ENCODE results near the gene ERC1. TPM values are rescaled to one million over a fixed set of nuclear protein-coding genes. Genes with fewer than 3 reads are reported as not detected.

Gene ERC1
- total RNA-seq, 2 donors from 2014 or later: 26.9 to 41.9 TPM

DNA sequence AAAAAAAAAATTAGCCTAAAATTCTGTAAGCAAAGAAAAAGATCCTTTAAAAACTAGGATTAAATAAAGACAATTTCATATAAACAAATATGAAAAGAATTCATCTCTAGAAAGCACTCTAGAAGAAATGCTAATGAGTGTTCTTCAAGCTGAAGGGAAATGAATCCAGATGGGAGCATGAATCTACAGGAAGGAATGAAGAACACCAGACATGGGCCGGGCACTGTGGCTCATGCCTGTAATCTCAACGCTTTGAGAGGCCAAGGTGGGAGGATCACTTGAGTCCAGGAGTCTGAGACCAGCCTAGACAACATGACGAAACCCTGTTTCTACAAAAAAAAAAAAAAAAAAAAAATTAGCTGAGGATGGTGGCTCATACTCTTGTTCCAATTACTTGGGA is 306.2 kb downstream of the ERC1 start:
- H3K4me1 ChIP-seq: no peaks in the 10 kb centered on the region
- H3K9ac ChIP-seq (ENCODE audit: low read depth in 2 of 2, low read length in 2 of 2): no peak overlapping the region
- H3K4me3 ChIP-seq: no peak overlapping the region
- intact Hi-C loops (cut with DNase I): no loop called here
- TF ChIP-seq, protein P1, sequence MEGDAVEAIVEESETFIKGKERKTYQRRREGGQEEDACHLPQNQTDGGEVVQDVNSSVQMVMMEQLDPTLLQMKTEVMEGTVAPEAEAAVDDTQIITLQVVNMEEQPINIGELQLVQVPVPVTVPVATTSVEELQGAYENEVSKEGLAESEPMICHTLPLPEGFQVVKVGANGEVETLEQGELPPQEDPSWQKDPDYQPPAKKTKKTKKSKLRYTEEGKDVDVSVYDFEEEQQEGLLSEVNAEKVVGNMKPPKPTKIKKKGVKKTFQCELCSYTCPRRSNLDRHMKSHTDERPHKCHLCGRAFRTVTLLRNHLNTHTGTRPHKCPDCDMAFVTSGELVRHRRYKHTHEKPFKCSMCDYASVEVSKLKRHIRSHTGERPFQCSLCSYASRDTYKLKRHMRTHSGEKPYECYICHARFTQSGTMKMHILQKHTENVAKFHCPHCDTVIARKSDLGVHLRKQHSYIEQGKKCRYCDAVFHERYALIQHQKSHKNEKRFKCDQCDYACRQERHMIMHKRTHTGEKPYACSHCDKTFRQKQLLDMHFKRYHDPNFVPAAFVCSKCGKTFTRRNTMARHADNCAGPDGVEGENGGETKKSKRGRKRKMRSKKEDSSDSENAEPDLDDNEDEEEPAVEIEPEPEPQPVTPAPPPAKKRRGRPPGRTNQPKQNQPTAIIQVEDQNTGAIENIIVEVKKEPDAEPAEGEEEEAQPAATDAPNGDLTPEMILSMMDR (IDR thresholded peaks at IDR 0.05): no peak
- DNase-seq: no peak
- no peak overlapping the region for H3K27ac ChIP-seq
- H3K27me3 ChIP-seq: no peaks in the 10 kb centered on the region
- no peaks in the 10 kb centered on the region for H3K36me3 ChIP-seq
- no peaks in the 10 kb centered on the region for H3K9me3 ChIP-seq

DNA sequence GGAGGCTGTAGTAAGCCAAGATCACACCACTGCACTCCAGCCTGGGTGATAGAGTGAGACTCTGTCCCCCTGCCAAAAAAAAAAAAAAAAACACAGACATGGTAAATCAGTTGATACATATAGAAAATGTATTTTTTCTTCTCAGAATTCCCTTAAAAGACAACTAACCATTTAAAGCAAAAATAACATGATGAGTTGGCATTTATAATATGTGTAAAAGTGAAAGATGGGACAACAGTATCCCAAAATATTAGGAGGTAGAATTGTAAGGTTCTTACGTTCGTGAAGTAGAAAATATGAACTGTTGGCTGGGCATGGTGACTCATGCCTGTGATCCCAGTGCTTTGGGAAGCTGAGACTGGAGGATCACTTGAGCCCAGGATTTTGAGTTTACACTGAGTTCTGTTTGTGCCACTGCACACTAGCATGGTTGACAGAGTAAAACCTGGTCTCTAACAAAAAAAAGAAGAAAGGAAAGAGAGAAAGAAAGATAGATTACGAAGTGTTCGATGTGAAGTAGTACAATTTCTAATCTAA is 306.7 kb downstream of the ERC1 start:
- Histone ChIP-seq H3K9ac (ENCODE audit: low read depth in 2 of 2, low read length in 2 of 2) (no peak overlapping the region), H3K27me3 (no peaks in the 10 kb centered on the region)

GRCh38 chr12:1300460-1300859 is 309.4 kb downstream of the ERC1 start:
- Histone ChIP-seq H3K9me3 (no peaks in the 10 kb centered on the region), H3K9ac (ENCODE audit: low read depth in 2 of 2, low read length in 2 of 2) (no peak overlapping the region), H3K27me3 (no peaks in the 10 kb centered on the region), H3K4me3 (no peak overlapping the region), H3K4me1 (no peaks in the 10 kb centered on the region), H3K27ac (no peak overlapping the region), H3K36me3 (no peaks in the 10 kb centered on the region)
- intact Hi-C loops (cut with DNase I): no loop called here
- no peak for DNase-seq
- TF ChIP-seq, protein P1 (IDR thresholded peaks at IDR 0.05): no peak

More for the DNA sequence above, 306.7 kb downstream of the ERC1 start:
- Histone ChIP-seq H3K4me1 (no peaks in the 10 kb centered on the region), H3K9me3 (no peaks in the 10 kb centered on the region), H3K4me3 (no peak overlapping the region), H3K27ac (no peak overlapping the region), H3K36me3 (no peaks in the 10 kb centered on the region)
- intact Hi-C loops (cut with DNase I): no loop called here
- no peak for DNase-seq
- TF ChIP-seq, protein P1 (IDR thresholded peaks at IDR 0.05): no peak

GRCh38 chr12:1302201-1302870 is 311.3 kb downstream of the ERC1 start:
- no peak overlapping the region for H3K27ac ChIP-seq
- intact Hi-C loops (cut with DNase I): no loop called here
- no peaks in the 10 kb centered on the region for H3K9me3 ChIP-seq
- H3K4me1 ChIP-seq: no peaks in the 10 kb centered on the region
- no peak overlapping the region for H3K4me3 ChIP-seq
- no peak overlapping the region for H3K9ac ChIP-seq (ENCODE audit: low read depth in 2 of 2, low read length in 2 of 2)
- TF ChIP-seq, protein P1 (IDR thresholded peaks at IDR 0.05): no peak
- DNase-seq: no peak
- no peaks in the 10 kb centered on the region for H3K36me3 ChIP-seq
- H3K27me3 ChIP-seq: no peaks in the 10 kb centered on the region

DNA sequence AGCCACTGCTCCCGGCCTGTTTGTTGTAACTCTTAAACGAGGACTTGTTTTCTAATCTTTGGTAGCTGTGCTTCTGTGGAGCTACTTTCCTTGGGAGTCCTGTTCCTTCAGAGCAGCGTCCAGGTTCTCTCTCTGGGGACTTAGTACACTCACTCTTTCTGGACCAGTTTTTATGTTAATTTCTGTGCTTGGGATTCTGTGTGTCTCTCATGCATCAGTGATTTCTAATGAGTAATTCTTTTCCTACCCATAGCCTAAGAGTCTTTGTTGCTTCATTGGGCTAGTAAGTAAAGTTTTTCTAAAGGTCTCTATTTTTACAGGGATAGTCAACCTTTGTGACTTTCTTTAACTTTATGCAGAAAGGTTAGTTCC is 314.0 kb downstream of the ERC1 start:
- Histone ChIP-seq H3K27me3 (no peaks in the 10 kb centered on the region), H3K4me1 (no peaks in the 10 kb centered on the region), H3K4me3 (no peak overlapping the region), H3K9ac (ENCODE audit: low read depth in 2 of 2, low read length in 2 of 2) (no peak overlapping the region), H3K9me3 (no peaks in the 10 kb centered on the region), H3K36me3 (no peaks in the 10 kb centered on the region), H3K27ac (no peak overlapping the region)
- TF ChIP-seq, protein P1 (IDR thresholded peaks at IDR 0.05): no peak
- intact Hi-C loops (cut with DNase I): no loop called here
- no peak for DNase-seq

All from colonic mucosa (tissue), 4 donors.